Central memory CD8-positive, alpha-beta T cell (primary cell): ENCODE measurements around the gene SYNGR1.

Experiments
- ATAC-seq: fragments of 150-1000 bp; cut with Tn5 transposase; replicated peaks from 2 replicates; pipeline ENCODE4 v1.10.0; 2022; ENCODE audit warnings: mild to moderate bottlenecking, moderate FRiP score, moderate number of reproducible peaks; ENCODE audit not compliant: poor library complexity, severe bottlenecking; ENCODE audit errors: extremely low read depth
- DNase-seq, 2 donors: peaks; one replicate each; pipeline ENCODE4 v3.0.0; 2021; ENCODE audit warnings: low spot score in 2 of 2
- H3K27ac Mint-ChIP-seq: one replicate; pipeline ENCODE4 v1.8.0; 2022; ENCODE audit warnings: low read depth, mild to moderate bottlenecking, moderate library complexity, mixed read lengths
- H3K27me3 Mint-ChIP-seq: one replicate; pipeline ENCODE4 v1.8.0; 2022; ENCODE audit warnings: mixed read lengths
- H3K36me3 Mint-ChIP-seq: one replicate; pipeline ENCODE4 v1.8.0; 2022; ENCODE audit warnings: mild to moderate bottlenecking, moderate library complexity, mixed read lengths; ENCODE audit not compliant: insufficient read depth
- H3K4me1 Mint-ChIP-seq: one replicate; pipeline ENCODE4 v1.8.0; 2022; ENCODE audit warnings: mixed read lengths
- H3K4me3 Mint-ChIP-seq: one replicate; pipeline ENCODE4 v1.8.0; 2022; ENCODE audit warnings: mild to moderate bottlenecking, moderate library complexity, mixed read lengths
- H3K9me3 Mint-ChIP-seq: one replicate; pipeline ENCODE4 v1.8.0; 2022; ENCODE audit warnings: mixed read lengths

The SYNGR1 gene

DNA sequence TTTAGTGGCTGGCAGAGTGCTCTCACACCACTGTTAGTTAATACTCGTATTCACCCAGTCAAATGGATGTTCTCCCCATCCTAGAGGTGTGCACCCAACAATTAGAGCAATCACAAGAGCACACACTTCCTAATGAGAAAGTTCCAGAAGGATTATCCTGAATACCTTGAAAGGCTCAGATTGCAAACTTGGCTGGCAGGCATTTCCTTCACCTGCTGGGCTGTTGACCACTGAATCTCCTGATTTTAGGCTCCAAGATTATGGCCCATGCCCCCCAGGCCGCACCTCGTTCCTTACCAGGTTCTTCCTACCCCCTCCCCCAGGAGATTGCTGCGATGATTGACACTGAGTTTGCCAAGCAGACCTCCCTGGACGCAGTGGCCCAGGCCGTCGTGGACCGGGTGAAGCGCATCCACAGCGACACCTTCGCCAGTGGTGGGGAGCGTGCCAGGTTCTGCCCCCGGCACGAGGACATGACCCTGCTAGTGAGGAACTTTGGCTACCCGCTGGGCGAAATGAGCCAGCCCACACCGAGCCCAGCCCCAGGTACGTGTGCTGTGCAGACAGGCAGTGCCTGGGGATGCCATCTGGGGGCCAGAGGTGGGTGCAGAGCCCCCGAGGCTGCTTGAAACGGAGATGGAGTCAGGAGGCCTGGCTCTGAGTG, 76.7 kb downstream of the SYNGR1 start:
- H3K4me3 Mint-ChIP-seq = no peak overlapping the region
- no peaks in the 10 kb centered on the region for H3K27me3 Mint-ChIP-seq
- peaks cover 3% of the 10 kb centered on the region for H3K4me1 Mint-ChIP-seq
- H3K36me3 Mint-ChIP-seq = peaks cover 43% of the 10 kb centered on the region
- ATAC-seq (no peak), DNase-seq (no peak)
- no peak overlapping the region for H3K27ac Mint-ChIP-seq
- H3K9me3 Mint-ChIP-seq = no peaks in the 10 kb centered on the region

DNA sequence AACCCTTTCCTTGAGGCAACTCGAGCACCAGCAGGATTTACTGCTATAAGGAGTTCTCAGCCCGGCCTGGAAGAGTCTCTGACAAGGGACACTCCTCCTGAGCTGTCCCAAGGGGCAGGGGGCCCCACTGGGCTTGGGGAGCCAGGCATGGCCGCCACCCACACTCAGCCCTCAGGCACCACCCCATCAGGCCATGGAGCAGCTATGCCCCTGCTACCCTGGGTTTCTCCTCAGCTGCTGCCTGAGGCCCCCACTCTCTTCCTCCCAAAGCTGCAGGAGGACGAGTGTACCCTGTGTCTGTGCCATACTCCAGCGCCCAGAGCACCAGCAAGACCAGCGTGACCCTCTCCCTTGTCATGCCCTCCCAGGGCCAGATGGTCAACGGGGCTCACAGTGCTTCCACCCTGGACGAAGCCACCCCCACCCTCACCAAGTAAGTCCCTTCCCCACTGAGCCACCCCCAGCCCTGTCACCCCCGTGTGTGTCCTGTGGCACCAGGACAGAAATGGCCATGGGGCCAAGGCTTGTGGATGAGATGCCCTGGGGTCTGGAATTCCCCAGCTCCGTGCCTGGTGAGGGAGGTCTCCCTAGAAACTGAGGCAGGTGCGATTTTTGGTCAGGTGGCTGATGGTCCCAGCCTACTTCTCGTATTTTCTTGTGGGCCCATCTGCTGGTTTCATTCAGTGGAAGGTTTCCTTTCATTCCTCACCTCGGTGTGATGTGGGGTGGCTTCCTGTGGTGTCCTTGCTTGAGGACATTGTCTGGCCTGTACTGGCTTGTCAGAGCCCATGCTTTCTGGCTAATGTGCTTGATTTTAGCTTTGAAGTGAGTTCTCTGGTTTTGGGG, 78.2 kb downstream of the SYNGR1 start:
- H3K4me3 Mint-ChIP-seq = no peak overlapping the region

DNA sequence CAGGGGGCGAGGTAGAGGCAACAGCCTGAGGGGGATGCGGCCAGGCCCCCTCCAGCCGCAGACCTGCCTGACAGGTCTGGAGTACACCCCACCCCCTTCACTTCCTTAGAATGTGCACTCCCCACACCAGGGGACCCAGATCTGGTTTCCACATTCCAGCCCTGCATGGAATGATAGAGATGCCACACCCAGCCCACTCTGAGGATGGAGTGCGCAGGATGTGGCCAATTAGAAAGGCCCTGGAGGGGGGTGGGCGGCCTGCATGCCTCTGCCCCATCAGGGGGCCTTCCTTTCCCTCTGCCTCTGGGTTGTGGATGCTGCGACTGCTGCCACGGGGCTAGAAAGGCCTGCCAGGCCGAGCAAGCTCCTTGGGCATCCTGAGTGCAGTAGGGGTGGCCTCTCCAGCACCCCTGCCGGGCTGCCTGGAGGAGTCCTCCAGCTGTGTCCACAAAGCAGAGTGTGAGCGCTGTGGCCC, 78.8 kb downstream of the SYNGR1 start:
- no peaks in the 10 kb centered on the region for H3K4me1 Mint-ChIP-seq
- no peaks in the 10 kb centered on the region for H3K27me3 Mint-ChIP-seq
- ATAC-seq (no peak), DNase-seq (no peak)
- no peak overlapping the region for H3K27ac Mint-ChIP-seq
- H3K9me3 Mint-ChIP-seq = no peaks in the 10 kb centered on the region
- H3K36me3 Mint-ChIP-seq = peaks cover 33% of the 10 kb centered on the region
- no peak overlapping the region for H3K4me3 Mint-ChIP-seq

More for the DNA sequence above, 78.2 kb downstream of the SYNGR1 start:
- ATAC-seq (no peak), DNase-seq (no peak)
- Mint-ChIP-seq H3K4me1 (no peaks in the 10 kb centered on the region), H3K27ac (no peak overlapping the region), H3K27me3 (no peaks in the 10 kb centered on the region), H3K36me3 (peaks cover 36% of the 10 kb centered on the region), H3K9me3 (no peaks in the 10 kb centered on the region)

DNA sequence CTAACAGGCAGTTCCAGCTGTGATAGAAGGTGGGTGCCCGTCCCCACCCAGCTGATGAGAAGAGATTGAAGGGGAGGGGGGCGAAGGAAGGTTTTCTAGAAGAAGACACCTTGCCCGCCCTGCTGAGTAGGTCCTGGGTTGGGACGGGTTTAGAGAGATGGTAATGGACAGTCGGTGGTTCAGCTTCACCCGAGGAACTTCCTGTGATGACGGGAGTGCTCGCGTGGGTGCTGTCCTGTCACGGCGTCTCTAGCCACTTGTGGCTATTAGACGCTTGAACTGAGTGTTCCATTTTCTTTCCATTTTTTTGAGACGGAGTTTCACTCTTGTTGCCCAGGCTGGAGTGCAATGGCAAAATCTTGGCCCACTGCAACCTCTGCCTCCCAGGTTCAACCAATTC, 79.4 kb downstream of the SYNGR1 start:
- Mint-ChIP-seq H3K27ac (no peak overlapping the region), H3K9me3 (no peaks in the 10 kb centered on the region), H3K4me1 (no peaks in the 10 kb centered on the region), H3K36me3 (peaks cover 30% of the 10 kb centered on the region), H3K27me3 (no peaks in the 10 kb centered on the region), H3K4me3 (no peak overlapping the region)
- no peak for DNase-seq
- no peak for ATAC-seq

DNA sequence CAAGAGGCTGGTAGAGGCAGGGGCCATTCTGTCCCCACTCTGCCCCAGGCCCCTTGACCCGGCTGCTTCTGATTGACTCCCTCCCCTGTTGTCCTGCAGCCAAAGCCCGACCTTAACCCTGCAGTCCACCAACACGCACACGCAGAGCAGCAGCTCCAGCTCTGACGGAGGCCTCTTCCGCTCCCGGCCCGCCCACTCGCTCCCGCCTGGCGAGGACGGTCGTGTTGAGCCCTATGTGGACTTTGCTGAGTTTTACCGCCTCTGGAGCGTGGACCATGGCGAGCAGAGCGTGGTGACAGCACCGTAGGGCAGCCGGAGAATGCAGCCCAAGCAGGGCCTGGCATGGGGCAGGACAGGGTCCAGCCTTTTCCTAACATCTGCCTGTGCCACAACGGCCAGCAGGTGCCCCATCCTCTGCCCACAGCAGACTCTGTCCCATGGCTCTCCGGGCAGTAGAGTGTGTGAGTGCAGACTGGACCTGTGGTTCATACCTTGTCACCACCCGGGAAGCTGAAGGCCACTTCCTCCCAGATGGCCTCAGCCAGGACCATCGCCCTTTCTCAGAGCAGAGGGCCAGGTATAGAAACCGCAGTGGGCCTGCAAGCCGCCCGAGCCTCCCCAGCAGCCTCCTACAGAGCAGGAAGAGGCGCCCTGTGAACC, 80.3 kb downstream of the SYNGR1 start:
- H3K9me3 Mint-ChIP-seq = no peaks in the 10 kb centered on the region
- no peak overlapping the region for H3K27ac Mint-ChIP-seq
- no peak for ATAC-seq
- H3K36me3 Mint-ChIP-seq = peaks cover 29% of the 10 kb centered on the region
- no peaks in the 10 kb centered on the region for H3K4me1 Mint-ChIP-seq
- no peak overlapping the region for H3K4me3 Mint-ChIP-seq
- H3K27me3 Mint-ChIP-seq = no peaks in the 10 kb centered on the region
- DNase-seq = no peak

DNA sequence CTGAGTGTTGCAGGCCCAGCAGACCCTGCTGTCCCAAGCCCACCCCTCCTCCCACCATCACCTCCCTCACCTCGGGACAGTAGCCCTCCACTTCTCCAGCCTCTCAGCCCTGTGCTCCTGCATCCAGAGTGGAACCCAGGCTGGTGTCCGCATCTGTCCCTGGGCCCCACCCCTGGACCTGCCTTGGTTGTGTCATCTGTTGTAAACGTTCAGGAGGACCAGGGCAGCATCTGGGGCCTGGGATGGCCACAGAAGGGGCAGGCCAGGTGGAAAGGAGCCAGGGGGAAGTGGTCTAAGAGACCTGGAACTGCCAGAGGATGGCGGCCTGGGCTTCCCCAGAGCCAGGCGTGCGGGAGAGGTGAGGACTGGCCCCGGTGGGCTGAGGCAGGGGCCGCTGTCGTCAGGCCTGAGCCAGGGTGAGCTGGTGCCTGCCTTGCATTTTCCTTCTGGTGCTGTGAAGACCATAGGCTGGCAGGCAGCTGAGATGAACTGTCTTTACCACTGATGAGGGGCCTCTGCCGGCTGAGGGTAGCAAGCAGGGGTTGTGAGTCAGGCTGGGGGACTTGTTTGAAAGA, 80.9 kb downstream of the SYNGR1 start:
- Mint-ChIP-seq H3K4me1 (no peaks in the 10 kb centered on the region), H3K9me3 (no peaks in the 10 kb centered on the region), H3K27ac (no peak overlapping the region), H3K36me3 (peaks cover 27% of the 10 kb centered on the region), H3K27me3 (no peaks in the 10 kb centered on the region), H3K4me3 (no peak overlapping the region)
- DNase-seq (no peak), ATAC-seq (no peak)

DNA sequence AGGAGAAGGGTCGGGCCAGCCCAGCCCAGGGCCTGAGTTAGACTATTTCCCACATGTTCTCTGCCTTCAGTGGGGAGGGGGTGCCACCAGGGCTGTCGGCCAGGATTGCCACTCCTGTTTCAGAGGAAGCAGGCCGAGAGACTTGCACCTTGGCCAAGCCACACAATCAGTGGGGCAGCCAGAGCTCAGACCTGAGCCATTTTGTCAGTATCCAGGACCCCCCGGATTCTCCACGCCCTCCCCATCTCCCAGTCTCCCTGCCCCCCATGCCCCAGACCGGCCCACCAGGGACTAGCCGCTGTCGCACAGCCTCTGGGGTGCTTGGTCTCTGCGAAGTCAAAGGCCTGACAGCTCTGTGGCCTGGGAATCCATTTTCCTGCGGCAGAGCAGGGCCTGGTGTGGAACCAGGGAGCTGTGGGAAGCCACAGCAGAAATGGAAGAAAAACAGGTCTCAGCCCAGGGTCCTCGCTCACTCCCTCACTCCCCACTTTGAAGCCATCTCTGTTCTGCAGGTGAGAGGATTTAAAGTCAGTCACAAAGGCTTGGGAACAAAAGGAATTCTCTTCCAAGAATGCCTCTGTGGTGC, 81.5 kb downstream of the SYNGR1 start:
- Mint-ChIP-seq H3K4me1 (no peaks in the 10 kb centered on the region), H3K9me3 (no peaks in the 10 kb centered on the region), H3K36me3 (peaks cover 23% of the 10 kb centered on the region), H3K27me3 (no peaks in the 10 kb centered on the region), H3K4me3 (no peak overlapping the region), H3K27ac (no peak overlapping the region)
- DNase-seq = no peak
- no peak for ATAC-seq

DNA sequence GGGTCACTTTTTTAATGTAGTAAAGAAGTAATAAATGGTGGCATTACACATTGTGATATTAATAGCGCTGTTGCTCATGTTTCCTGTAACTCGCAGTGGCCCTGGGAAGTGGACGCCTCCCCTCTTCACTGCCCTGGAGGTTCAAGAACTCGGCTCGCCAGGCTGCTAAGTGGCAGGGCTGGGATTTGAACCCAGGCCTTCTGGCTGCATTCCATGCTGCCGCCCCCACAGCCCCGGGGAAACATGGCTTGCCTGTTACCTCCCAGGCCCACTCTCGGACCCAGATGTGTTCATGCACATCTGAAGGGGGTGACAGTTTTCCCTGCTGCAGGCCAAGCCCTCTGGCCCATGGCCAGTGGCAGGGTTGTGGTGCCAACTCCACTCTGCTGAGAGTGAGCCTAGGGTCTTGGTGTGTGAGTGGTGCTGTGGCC, 82.0 kb downstream of the SYNGR1 start:
- Mint-ChIP-seq H3K36me3 (peaks cover 20% of the 10 kb centered on the region), H3K9me3 (no peaks in the 10 kb centered on the region), H3K4me1 (no peaks in the 10 kb centered on the region), H3K4me3 (no peak overlapping the region), H3K27ac (no peak overlapping the region), H3K27me3 (no peaks in the 10 kb centered on the region)
- DNase-seq = no peak
- ATAC-seq = no peak

DNA sequence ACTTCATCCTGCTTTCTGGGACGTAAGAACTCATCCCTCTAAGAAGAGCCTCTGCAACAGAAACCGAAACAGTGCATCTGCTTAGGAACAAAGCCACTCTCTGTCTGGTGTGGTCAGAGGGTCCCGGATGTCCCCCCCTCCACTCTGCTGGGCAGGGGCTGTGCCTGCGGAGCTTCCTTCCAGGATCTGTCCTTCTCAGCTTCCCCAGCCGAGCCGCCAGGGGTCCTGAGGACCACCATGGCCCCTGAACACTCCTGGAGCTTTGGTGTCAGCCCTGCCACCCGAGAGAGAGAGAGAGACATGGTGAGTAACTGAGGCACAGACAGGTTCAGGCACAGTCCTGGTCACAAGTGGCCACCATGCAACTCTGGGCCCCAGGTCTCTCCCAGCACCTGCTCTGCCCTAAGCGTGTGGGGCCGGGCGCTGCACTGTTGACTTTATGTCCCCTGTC, 82.6 kb downstream of the SYNGR1 start:
- H3K27ac Mint-ChIP-seq = no peak overlapping the region
- H3K9me3 Mint-ChIP-seq = no peaks in the 10 kb centered on the region
- H3K4me3 Mint-ChIP-seq = no peak overlapping the region
- no peaks in the 10 kb centered on the region for H3K27me3 Mint-ChIP-seq
- ATAC-seq (no peak), DNase-seq (no peak)
- H3K36me3 Mint-ChIP-seq = peaks cover 15% of the 10 kb centered on the region
- no peaks in the 10 kb centered on the region for H3K4me1 Mint-ChIP-seq

DNA sequence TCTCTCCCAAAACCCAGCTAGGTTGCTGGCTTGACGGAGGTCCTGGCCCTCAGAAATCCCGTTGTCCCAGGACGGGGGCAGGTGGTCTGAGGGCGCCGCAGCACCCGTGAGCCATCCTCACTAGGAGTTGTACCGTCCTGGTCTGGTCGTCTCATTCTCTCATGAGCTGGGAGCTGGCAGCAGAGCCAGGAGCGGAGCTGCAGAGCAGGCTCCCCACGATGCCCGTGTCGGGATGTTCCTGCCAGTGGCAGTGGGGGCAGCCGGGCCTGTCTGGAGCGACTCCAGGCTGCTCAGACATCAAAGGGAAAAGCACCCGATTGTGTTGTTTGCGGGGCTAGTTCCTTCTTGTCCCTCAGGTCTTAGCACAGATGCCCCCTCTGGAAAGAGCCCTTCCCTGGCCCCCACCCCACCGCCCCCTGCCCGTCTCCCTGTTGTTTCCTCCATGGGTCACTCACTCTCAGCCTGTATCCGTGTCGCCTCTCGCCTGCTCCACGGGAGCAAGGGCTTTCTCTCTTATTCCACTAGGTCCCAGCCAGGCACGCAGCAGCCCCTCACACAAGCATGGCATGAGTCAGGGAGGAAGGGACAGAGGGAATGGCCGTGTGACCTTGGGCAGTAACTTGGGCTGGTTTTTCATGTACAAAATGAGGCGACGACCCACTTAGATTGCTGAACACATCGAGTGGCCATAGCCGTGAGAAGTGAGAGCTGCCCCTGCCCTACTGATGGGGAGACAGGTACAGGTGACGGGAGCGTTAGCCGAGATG, 83.9 kb downstream of the SYNGR1 start:
- H3K9me3 Mint-ChIP-seq = no peaks in the 10 kb centered on the region
- H3K36me3 Mint-ChIP-seq = peaks cover 7% of the 10 kb centered on the region
- no peak for DNase-seq
- no peak overlapping the region for H3K27ac Mint-ChIP-seq
- H3K27me3 Mint-ChIP-seq = peaks cover 2% of the 10 kb centered on the region
- ATAC-seq = no peak
- H3K4me1 Mint-ChIP-seq = no peaks in the 10 kb centered on the region
- H3K4me3 Mint-ChIP-seq = no peak overlapping the region

DNA sequence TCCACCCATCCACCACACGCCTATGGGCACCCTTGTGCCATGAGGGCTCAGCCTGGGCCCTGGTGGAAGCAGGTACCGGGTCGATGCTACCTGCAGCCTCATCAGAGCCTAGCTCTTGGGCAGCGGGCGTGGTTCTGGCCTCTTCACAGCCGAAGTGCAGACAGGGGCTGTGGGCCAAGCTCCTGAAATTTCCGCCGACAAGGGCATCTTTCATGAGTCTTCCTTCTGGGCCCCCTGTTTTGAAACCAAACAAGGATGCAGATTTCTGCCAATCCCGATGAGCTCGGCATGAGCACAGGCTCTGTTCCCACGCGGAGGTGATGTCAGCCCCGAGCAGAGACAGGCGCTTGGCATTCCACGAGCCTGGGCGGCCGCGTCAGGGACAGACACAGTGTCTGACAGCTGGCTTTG, 84.5 kb downstream of the SYNGR1 start:
- DNase-seq (no peak), ATAC-seq (no peak)
- H3K27me3 Mint-ChIP-seq = peaks cover 8% of the 10 kb centered on the region
- no peaks in the 10 kb centered on the region for H3K9me3 Mint-ChIP-seq
- H3K27ac Mint-ChIP-seq = no peak overlapping the region
- H3K36me3 Mint-ChIP-seq = peaks cover 4% of the 10 kb centered on the region
- peaks cover 4% of the 10 kb centered on the region for H3K4me1 Mint-ChIP-seq
- no peak overlapping the region for H3K4me3 Mint-ChIP-seq

DNA sequence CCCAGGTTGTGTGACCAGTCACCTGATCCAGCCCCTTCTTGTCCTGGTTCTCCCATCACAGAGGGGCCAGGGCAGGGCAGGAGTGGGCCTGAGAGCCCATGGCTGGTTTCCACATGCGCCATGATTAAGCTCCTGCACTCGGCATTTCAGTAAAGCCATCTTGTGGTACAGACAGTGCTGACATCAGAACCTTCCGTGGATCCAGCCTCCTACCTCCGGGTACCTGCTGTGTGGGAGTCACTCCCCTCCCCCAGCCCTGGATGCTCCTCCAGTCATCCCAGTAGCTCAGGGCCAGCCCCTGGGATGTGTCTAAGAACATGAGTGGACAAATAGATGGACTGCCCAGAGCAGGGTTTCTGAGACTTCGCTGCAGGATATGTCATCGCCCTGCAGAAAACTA, 84.9 kb downstream of the SYNGR1 start:
- H3K9me3 Mint-ChIP-seq = no peaks in the 10 kb centered on the region
- H3K36me3 Mint-ChIP-seq = peaks cover 4% of the 10 kb centered on the region
- H3K27me3 Mint-ChIP-seq = peaks cover 13% of the 10 kb centered on the region
- ATAC-seq (no peak), DNase-seq (no peak)
- H3K27ac Mint-ChIP-seq = no peak overlapping the region
- no peak overlapping the region for H3K4me3 Mint-ChIP-seq
- peaks cover 6% of the 10 kb centered on the region for H3K4me1 Mint-ChIP-seq
